HG03520 (cell line): ENCODE measurements around the gene NGFR.
"Not testable (repeated sequence)": the region's sequence is repeated elsewhere in the genome, so short reads cannot be mapped to it uniquely, and the experiment has no call there.

Source experiments
- ATAC-seq: cut with Tn5 transposase; IDR thresholded peaks from one replicate; pipeline ENCODE4 v1.9.1; 2021; ENCODE audit warnings: mild to moderate bottlenecking, moderate library complexity; ENCODE audit not compliant: unreplicated experiment

NGFR gene

DNA sequence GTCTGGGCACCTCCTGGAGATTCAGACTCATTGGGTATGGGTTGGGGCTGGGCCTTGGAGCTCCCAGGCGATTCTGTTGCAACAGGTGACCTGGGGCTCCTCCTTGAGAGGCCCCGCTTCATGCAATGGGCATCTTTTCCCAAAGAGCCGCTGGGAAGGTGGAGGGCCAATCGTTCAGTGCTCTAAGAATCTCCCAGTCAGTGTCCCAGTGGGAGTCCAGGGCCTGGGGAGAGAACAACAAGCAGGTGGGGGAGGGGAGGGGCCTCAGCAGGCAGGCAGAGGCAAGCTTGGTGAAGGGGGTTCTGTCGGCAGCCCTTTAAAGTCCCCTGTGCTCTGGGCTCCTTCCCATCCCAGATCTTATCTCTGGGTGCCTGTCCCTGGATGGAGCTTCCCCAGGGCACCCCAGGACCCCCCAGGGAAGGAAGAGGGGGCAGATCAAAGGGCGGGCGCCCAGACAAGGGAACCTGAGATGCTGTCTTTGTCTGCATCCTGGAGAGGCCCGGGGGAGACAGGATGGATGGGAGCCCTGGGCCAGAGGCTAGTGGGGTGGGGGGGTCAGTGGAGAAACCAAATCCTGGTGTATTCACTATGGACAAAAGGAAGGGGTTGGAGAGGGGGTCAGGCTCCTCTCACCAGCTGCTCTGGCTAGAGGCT is 50.0 kb downstream of the NGFR start:
- no peak for ATAC-seq

DNA sequence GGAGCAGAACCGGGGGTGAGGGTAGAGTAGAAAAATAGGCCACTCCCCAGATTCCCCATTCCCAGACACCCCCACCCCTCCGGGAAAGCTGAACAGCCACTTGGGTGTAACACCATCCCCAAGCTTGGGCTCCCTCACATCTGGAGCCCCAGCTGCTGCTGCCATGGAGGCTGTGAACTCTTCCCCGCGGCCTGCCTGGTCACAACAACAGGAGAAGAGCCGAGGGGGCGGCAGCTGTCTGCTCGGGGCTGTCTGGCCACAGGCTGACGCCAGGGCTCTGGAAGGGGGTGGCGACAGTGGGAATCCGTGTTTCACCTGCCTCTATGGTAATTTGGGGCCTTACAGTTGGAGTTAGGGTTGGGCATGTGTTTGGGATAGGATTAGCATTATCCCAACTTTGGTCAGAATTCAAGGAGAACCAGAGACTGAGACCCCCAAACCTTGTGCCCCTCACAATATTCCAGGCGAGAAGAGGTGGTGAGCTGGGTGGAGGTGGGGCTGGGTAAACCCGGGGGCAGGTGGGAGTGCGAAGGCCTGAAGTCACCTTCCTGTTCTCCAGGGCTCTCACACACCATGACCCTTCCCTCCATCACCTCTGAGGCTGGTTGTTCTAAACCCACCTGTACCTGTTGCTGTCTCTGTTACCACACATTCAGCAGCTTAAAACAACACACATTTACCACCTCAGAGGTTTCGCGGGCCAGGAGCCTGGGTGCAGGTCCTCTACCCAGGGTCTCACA is 50.9 kb downstream of the NGFR start:
- no peak for ATAC-seq

DNA sequence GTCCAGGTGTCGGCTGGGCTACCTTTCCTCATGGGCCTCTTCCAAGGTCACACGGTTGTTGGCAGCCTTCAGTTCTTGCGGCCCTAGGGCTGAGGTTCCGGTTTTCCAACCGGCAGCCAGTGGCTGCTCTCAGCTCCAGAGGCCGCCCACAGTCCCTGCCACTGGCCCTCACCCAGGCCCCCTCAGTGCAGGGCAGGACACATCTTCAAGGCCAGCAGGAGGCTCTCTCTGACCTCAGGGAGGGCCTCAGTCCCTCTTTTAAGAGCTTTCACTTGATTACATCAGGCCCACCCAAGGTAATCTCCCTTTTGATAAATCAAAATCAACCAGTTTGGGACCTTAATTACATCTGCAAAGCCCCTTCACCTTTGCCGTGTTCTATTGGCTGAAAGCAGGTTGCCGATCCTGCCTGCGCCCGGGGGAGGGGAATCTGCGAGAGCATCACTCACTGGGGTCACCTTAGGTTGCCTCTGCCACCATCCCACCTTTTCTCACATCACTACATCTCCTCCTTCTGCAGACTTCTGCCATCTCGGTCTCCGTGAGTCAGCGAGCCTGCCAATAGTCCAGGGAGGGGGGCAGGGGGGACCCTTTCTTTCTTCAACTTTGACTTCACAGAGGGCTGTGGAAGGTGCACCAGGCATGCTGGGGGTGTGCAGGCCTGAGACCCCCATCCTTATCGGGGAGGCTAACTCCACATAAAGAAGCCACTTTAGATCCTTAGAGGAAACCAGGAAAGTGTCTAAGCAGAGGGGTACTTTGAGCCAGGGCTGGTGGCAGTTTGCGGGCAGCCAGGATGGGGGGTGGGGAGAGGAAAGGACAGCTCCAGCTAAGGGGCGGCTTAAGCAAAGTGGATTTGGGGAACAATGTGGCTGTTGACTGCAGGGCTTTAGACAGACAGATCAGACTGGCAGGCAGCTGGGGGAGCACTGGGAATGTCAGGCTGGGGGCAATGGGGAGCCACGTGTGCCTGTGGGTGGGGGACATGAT is 51.7 kb downstream of the NGFR start:
- no peak for ATAC-seq

GRCh38 chr17:49547566-49547965 is 52.5 kb downstream of the NGFR start:
- ATAC-seq = no peak

DNA sequence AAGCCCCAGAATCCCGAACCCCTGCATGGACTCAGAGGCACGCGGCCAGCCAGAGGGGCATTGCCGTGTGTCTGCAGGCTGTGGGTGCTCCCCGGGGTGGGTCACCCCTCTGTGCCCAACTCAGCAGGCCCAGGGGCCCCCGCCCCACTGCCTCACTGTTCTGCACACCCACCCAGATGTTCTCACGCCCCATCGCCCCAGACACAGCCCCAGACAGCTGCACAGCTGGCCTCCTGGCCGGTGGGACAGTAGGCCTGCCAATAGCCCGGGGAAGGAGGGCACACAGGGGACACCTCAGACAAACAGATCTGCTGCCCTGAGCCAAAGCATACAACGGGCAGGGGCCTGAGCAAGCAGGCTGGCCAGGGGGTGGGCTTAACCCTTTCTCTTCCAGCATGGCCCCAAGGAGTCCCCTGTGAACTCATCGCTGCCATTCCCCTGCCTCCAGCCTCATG is 53.0 kb downstream of the NGFR start:
- ATAC-seq = no peak

- ATAC-seq = no peak
Observed at GRCh38 chr17:49548506-49549310, 53.6 kb downstream of the NGFR start.

GRCh38 chr17:49549311-49549605 is 54.2 kb downstream of the NGFR start:
- no peak for ATAC-seq

DNA sequence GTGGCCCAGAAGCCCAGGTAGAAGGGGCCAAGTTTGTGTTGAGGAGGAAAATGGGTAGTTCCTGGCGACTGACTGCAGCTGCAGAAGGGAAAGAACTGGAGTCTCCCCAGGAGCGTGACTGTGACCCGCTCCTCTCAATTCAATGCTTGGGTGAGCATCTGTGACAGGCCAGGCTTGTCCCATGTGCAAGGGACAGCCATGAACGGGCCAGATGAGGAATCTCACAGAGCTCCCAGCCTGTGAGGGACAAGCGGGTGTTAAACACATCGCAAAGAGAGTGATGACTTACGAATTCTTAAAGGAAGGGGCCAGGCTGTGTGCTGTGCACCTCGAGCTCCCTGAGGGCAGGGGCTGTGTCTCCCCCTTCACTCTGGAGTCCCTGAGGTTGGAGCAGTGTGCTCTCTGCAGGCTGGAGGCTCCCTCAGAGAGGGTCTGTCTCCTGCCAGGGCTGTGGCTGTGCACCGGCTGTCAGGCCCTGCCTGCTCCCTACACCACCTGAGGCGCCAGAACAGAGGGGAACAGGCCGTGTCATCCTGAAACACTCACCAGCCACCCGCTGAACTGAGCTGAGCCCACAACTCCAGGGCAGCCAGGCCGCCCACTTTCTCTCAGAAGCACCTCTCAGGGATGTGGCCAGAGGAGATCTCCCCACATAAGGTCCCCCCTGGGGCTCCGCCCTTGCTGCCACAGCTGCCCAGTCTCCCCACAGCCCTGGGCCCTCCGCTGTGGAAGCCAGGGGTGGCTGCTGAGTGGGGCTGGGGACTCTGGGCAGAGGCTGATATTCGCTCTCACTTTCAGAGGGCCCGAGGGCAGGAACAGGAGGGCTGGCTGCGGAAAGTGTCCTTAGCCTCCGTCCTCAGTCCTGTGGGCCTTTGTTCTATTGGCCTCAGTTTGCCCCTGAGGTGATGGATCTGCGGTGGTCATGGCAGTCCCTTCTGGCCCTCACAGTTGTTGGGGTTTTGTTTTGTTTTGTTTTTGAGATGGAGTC is 54.9 kb downstream of the NGFR start:
- no peak for ATAC-seq

DNA sequence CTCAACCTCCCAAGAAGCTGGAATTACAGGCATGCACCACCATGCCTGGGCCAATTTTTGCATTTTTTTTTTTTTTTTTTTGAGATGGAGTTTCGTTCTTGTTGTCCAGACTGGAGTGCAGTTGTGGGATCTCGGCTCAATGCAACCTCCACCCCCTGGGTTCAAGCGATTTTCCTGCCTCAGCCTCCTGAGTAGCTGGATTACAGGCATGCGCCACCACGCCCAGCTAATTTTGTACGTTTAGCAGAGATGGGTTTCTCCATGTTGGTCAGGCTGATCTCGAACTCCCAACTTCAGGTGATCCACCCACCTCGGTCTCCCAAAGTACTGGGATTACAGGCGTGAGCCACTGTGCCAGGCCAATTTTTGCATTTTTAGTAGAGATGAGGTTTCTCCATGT is 55.7 kb downstream of the NGFR start:
- ATAC-seq = not testable (repeated sequence)

GRCh38 chr17:49551221-49552069 is 56.4 kb downstream of the NGFR start:
- ATAC-seq = no peak

GRCh38 chr17:49552070-49552751 is 57.1 kb downstream of the NGFR start:
- no peak for ATAC-seq

DNA sequence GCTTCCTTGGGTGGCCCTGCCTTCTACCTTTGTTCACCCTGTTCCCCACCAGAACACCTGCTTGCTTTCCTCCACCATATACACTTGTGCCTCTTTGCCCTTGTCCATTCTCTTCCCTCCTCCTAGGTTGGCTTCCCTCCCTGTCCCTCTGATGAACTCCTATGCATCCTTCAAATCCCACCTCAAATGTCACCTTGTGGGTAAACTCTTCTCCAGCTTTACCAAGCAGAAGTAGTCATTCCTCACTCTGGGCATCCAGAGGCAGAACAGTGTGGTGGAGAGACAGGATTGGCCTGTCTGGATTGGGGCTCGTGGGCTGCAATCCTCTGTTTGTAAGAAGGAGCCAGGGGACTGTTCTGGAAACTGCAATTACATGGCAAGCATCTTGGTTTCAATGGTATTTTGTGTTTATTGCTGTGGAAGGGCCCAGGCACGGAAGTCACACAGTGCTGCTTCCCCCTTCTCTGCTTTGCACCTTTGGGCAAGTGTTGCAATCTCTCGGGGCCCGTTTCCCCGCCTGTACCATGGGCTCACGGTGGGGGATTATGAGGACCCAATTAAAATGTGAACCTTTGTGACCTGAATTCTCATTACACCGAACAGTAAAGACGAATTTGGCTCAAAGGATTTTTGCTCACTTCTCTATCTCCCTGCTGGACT is 58.7 kb downstream of the NGFR start:
- no peak for ATAC-seq

GRCh38 chr17:49554694-49555494 is 59.8 kb downstream of the NGFR start:
- ATAC-seq = no peak

DNA sequence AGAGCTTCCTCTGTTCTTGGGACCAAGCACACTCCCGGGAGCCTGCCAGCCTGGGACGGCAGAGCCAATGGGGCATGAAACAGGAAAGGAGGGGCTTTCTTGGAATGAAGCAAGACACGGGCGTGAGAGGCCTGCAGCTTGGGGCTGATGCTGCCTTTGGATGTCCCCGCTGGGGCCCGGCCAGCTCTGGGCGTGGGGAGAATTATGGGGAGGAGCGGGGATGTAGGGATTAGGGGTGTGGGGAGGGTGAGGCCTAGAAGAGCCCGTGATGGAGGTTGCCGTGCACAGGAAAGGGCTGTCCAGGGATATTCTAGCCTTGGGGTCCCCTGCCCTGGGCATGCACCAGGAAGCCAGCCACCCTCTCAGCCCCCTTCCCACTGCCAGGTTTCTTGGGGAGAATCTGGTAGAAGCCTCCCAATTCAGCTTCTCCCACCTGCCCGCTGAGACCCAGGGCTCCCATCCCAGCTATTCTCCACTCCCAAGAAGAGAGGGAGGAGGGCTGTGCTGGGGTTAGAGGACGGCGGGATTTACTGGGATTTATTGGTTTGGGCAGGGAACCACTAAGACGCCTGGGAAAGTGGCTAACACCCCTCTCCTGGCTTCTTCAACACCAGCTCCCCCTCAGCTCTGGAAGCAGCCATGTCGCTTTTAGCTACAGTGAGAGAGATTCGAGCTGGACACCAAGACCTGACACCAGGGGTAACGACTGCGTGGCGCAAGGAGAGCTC is 60.6 kb downstream of the NGFR start:
- ATAC-seq = no peak

DNA sequence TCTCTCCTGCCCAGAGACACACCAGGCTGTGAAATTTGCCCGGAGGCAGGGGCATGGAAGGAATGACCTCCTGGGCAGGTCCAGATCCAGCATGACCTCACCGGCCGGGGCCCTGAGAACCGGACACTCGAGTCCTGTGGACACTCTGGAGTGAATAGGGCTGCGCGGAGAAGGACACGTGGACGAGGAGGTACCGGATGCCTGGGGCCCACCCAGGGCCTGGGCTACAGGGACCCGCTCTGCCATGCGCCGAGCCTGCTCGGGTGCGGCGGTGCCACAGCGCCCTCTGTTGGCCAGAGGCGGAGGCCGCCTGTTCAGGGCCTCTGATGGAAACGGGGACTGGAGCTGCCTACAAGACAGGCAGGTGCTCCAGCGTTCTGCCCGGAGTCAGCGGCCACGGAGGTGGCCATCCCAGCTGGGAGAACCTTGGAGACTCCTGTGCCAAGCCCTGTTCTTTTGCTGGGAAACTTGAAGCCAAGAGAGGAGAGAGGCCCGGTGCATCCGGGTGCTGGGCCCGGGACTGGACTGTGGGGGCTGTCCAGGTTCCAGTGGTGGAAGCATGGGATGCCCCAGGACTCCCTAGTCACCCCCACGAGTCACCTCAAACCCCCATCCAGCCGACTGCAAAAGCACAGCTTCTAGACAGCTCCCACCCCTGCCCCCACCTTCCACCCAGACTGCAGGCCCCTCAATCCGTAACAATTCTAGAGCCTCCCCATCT is 61.3 kb downstream of the NGFR start:
- no peak for ATAC-seq
